ENCODE data around the gene MBD3L5. TPM values are rescaled to one million over a fixed set of nuclear protein-coding genes. Genes with fewer than 3 reads are reported as not detected.

MBD3L5 gene
- total and polyA plus RNA-seq, 9 of the 15 experiments (the other 6 are each of a cell fraction or from before 2014, with no cell fraction given): not detected

GRCh38 chr19:7069042-7069903 is 38.9 kb downstream of the MBD3L5 start, which contains the start of gene ZNF557 (continued):
- no peak for TF ChIP-seq HINFP (tag; conservative IDR thresholded peaks at IDR 0.05; ENCODE audit: low read depth)
- TF ChIP-seq MLLT1 (IDR thresholded peaks at IDR 0.05): no peak
- TF ChIP-seq HMBOX1 (IDR thresholded peaks at IDR 0.05): no peak
- no peak for TF ChIP-seq BCOR (IDR thresholded peaks at IDR 0.05)
- no peak for TF ChIP-seq SAFB (IDR thresholded peaks at IDR 0.05; ENCODE audit: borderline replicate concordance, low read depth, low read length)
- TF ChIP-seq ZNF175 (CRISPR knock-in tag; IDR thresholded peaks at IDR 0.05; ENCODE audit: low read depth): no peak
- 0 out of 2 replicates have a peak, but pooled peaks have one; percentile 24 for TF ChIP-seq SMAD4 (CRISPR knock-in tag; conservative IDR thresholded peaks at IDR 0.05)
- peak; percentile 76 for TF ChIP-seq SIN3B (IDR thresholded peaks at IDR 0.05; ENCODE audit: low read depth)
- no peak for TF ChIP-seq GATA2 (CRISPR knock-in tag; IDR thresholded peaks at IDR 0.05)
- TF ChIP-seq SOX6 (IDR thresholded peaks at IDR 0.05): peak; percentile 49; the same call in 1 of the 2 replicates
- TF ChIP-seq TRIM28 (IDR thresholded peaks at IDR 0.05): no peak; the same call in 1 of the 2 replicates
- TF ChIP-seq L3MBTL2 (IDR thresholded peaks at IDR 0.05): 0 out of 2 replicates have a peak, but pooled peaks have one; percentile 32
- no peak for TF ChIP-seq CEBPZ (IDR thresholded peaks at IDR 0.05; ENCODE audit: borderline replicate concordance, low read depth, low read length)
- TF ChIP-seq ZBTB2 (IDR thresholded peaks at IDR 0.05): no peak
- TF ChIP-seq YY1 (IDR thresholded peaks at IDR 0.05; ENCODE audit: borderline replicate concordance in 1 of 3, control insufficient read depth in 1 of 3, extremely low read depth in 1 of 3, insufficient read depth in 3 of 3, insufficient read length in 1 of 3, insufficient replicate concordance in 2 of 3, low read depth in 1 of 3, low read length in 2 of 3): no peak
- TF ChIP-seq BRD4 (IDR thresholded peaks at IDR 0.05): 0 out of 2 replicates have a peak, but pooled peaks have one; percentile 38
- no peak for TF ChIP-seq GTF2E2 (tag; IDR thresholded peaks at IDR 0.05)
- peak; percentile 75 for TF ChIP-seq PCBP1 (IDR thresholded peaks at IDR 0.05; ENCODE audit: low read depth, low read length, poor library complexity, severe bottlenecking)

Data from K562 (cell line).